Adrenal gland (tissue), 12 donors: Measurements from ENCODE around the gene TRIML2. TPM values are rescaled to one million over a fixed set of nuclear protein-coding genes. Genes with fewer than 3 reads are reported as not detected.
"Not testable (repeated sequence)": the region's sequence is repeated elsewhere in the genome, so short reads cannot be mapped to it uniquely, and the experiment has no call there.

Experiments used
- DNase-seq, 7 donors: peaks; one replicate each; pipeline ENCODE4 v3.0.0-alpha.2; 2019 to 2020
- H3K27ac ChIP-seq, 5 donors: fragments of 200-600 bp; sonication (generic) in 4 of 5; 1 replicate in 3 of 5; 2 replicates in 2 of 5; pipeline versions ENCODE4 v1.5.1 to v1.8.0; 2016 to 2020; ENCODE audit warnings: mild to moderate bottlenecking in 1 of 5
- H3K27me3 ChIP-seq: fragments of 200-600 bp; 2 replicates; pipeline ENCODE4 v1.8.0; 2021
- H3K36me3 ChIP-seq, 2 donors: fragments of 200-600 bp; replicated peaks in 1 of 2; 1 replicate in 1 of 2; 2 replicates in 1 of 2; pipeline versions ENCODE4 v1.5.1 to v1.8.0; 2018 to 2022
- H3K4me1 ChIP-seq, 2 donors: fragments of 200-600 bp; replicated peaks in 1 of 2; 1 replicate in 1 of 2; 2 replicates in 1 of 2; pipeline versions ENCODE4 v1.5.1 to v1.8.0; 2018 to 2021
- H3K4me3 ChIP-seq, 4 donors: fragments of 200-600 bp; sonication (generic) in 3 of 4; one replicate each; pipeline ENCODE4 v1.5.1; 2016 to 2018
- H3K9me3 ChIP-seq, 3 donors: fragments of 200-600 bp; sonication (generic) in 1 of 3; replicated peaks in 1 of 3; 1 replicate in 2 of 3; 2 replicates in 1 of 3; pipeline versions ENCODE4 v1.5.1 to v1.8.0; 2016 to 2021
- POLR2A ChIP-seq, 2 donors: fragments of 450-650 bp; IDR thresholded peaks; one replicate each; pipeline ENCODE4 v1.6.1; 2017; ENCODE audit warnings: antibody characterized with exemption in 2 of 2, mild to moderate bottlenecking in 2 of 2, moderate library complexity in 1 of 2
- WGBS, 4 donors: extraction: QIAGEN DNeasy Blood & Tissue Kit in 2 of 4; methylation state at CpG; one replicate each; pipeline versions ENCODE4 v1.1.5 to v1.1.7; 2013 to 2017; 5-methylcytosine and 5-hydroxymethylcytosine counted together
- intact Hi-C, 2 donors: fragments of 100-400 bp; cut with DNase I; formaldehyde crosslinking; loops; one replicate each; pipeline versions ENCODE4 v1.14.1 to v1.15.0; 2022 to 2023
- polyA plus RNA-seq, 3 donors: library from polyadenylated mRNA; stranded (reverse); fragments of 200-250 nt in 2 of 3; fragments of 350-450 nt in 1 of 3; fragmentation: Illumina TruSeq in 1 of 3; extraction: RNeasy Lipid Tissue Mini Kit (QIAGEN cat#74804) in 1 of 3; gene quantifications; one replicate each; pipeline ENCODE4 v1.2.3, GENCODE V29; 2013 to 2014
- total RNA-seq, 9 donors: library from RNA; depleted of rRNA in 4 of 9; stranded (reverse); fragments of >200 nt in 4 of 9; fragments of 120-200 nt in 1 of 9; fragmentation: NEBNext Ultra II Directional in 1 of 9; extraction: Animal tissue kit (Norgen Biotek cat#: 25700) in 1 of 9; gene quantifications; one replicate each; pipeline versions ENCODE4 v1.1.0 to v1.2.4, GENCODE V29; 2013 to 2023
- TF ChIP-seq, protein P1 (sequence below), 6 experiments: fragments of 450-650 bp in 4 of 6; fragments of 200-600 bp in 2 of 6; sonication (generic) in 1 of 6; IDR thresholded peaks; 1 replicate in 5 of 6; 2 replicates in 1 of 6; pipeline versions ENCODE4 v1.5.1 to v1.8.0; 2016 to 2021; ENCODE audit warnings: antibody characterized with exemption in 6 of 6, mild to moderate bottlenecking in 2 of 6, moderate library complexity in 1 of 6
- donor health status: healthy with polysubstance abuse.
- donor health status: Bipolar disorder and iron deficiency.
- donor health status: DM: yes; HTN: yes; CAD: no.
- donor health status: DM: no; HTN: no; CAD: no.
- donor health status: DM: no; HTN: no; CAD: no.
- donor health status: DM: yes; HTN: yes; CAD: no.

Gene TRIML2
- total and polyA plus RNA-seq, 12 donors = 0.11 to 0.51 (median 0.18) TPM; not detected in 6

DNA sequence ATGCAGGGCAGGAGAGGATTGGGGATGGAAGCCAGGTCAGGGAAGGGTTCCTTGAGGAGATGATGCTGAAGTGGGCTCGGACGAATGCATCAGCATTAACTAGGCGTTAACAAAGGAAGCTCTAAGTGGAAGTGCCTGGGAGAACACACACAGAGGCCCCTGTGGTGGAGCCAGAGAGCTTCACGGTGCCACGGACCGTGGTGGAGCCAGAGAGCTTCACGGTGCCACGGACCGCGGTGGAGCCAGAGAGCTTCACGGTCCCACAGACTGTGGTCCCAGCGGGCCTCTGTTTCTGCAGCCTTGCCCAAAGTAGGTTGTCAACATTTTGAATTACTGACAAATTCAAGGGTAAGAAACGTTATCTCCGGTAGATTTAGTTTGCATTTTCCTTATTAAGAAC lies 48.3 kb downstream of the TRIML2 start:
- DNase-seq = no peak
- intact Hi-C loops = no loop called here
- WGBS, 4 donors = 88 to 93% (median 90%) methylated on average over 11 to 14 of the region's 14 CpGs
- H3K4me3 ChIP-seq = no peak overlapping the region
- no peak overlapping the region for H3K27ac ChIP-seq
- no peaks in the 10 kb centered on the region for H3K4me1 ChIP-seq
- TF ChIP-seq, protein P1, sequence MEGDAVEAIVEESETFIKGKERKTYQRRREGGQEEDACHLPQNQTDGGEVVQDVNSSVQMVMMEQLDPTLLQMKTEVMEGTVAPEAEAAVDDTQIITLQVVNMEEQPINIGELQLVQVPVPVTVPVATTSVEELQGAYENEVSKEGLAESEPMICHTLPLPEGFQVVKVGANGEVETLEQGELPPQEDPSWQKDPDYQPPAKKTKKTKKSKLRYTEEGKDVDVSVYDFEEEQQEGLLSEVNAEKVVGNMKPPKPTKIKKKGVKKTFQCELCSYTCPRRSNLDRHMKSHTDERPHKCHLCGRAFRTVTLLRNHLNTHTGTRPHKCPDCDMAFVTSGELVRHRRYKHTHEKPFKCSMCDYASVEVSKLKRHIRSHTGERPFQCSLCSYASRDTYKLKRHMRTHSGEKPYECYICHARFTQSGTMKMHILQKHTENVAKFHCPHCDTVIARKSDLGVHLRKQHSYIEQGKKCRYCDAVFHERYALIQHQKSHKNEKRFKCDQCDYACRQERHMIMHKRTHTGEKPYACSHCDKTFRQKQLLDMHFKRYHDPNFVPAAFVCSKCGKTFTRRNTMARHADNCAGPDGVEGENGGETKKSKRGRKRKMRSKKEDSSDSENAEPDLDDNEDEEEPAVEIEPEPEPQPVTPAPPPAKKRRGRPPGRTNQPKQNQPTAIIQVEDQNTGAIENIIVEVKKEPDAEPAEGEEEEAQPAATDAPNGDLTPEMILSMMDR (IDR thresholded peaks at IDR 0.05) = no peak
- no peak for TF ChIP-seq POLR2A (IDR thresholded peaks at IDR 0.05)
- no peaks in the 10 kb centered on the region for H3K27me3 ChIP-seq
- H3K36me3 ChIP-seq = no peaks in the 10 kb centered on the region
- no peaks in the 10 kb centered on the region for H3K9me3 ChIP-seq

DNA sequence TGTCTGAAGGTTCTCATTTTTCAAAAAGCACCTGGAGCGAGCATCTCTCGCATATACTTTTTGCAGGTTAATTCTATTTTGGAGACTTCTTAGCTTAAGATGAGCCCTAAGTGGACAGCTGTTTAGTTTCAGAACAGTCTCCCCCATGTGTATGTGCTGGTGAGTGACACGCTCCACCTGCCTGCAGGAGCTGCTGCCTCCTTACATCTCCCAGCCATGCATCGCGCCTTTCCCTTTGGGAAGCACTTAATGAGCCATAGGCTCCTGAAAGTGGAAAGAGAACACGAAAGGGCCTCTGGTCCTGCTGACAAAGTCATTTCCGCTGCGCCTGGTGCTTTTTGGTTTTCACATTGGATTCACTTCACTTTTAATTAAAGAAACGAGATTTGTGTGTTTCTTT lies 56.1 kb downstream of the TRIML2 start:
- 82 to 90% (median 87%) methylated on average over 9 of the region's 9 CpGs for WGBS, 4 donors
- no peak overlapping the region for H3K4me3 ChIP-seq
- TF ChIP-seq POLR2A (IDR thresholded peaks at IDR 0.05) = no peak
- TF ChIP-seq, protein P1 (IDR thresholded peaks at IDR 0.05) = no peak
- intact Hi-C loops = no loop called here
- no peaks in the 10 kb centered on the region for H3K4me1 ChIP-seq
- H3K9me3 ChIP-seq = no peaks in the 10 kb centered on the region
- H3K36me3 ChIP-seq = no peaks in the 10 kb centered on the region
- no peaks in the 10 kb centered on the region for H3K27me3 ChIP-seq
- no peak overlapping the region for H3K27ac ChIP-seq
- no peak for DNase-seq

DNA sequence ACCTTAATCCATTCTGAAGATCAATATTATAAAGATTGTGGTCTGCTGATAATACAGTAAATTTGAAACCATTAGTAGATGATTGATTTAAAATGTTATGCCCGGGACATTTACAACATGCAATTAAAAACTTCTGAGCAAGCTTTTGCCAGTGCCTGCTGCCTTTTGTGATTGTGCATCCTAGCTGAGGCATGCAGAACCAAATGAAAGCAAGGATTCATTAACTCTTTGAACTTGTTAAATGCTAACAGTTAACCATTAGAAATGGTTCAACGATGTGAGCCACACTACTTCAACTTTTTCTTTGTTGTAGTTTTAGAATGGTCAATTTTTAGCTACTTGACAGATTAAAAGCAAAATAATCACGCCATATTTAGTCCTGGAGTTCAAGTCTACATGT lies 62.7 kb downstream of the TRIML2 start:
- H3K27ac ChIP-seq = no peak overlapping the region
- intact Hi-C loops = no loop called here
- no peak overlapping the region for H3K4me3 ChIP-seq
- no peaks in the 10 kb centered on the region for H3K36me3 ChIP-seq
- H3K27me3 ChIP-seq = no peaks in the 10 kb centered on the region
- TF ChIP-seq, protein P1 (IDR thresholded peaks at IDR 0.05) = no peak
- TF ChIP-seq POLR2A (IDR thresholded peaks at IDR 0.05) = no peak
- no peak for DNase-seq
- no peaks in the 10 kb centered on the region for H3K4me1 ChIP-seq
- H3K9me3 ChIP-seq = no peaks in the 10 kb centered on the region
- WGBS, 4 donors = 69 to 77% (median 71%) methylated on average over 3 of the region's 3 CpGs

DNA sequence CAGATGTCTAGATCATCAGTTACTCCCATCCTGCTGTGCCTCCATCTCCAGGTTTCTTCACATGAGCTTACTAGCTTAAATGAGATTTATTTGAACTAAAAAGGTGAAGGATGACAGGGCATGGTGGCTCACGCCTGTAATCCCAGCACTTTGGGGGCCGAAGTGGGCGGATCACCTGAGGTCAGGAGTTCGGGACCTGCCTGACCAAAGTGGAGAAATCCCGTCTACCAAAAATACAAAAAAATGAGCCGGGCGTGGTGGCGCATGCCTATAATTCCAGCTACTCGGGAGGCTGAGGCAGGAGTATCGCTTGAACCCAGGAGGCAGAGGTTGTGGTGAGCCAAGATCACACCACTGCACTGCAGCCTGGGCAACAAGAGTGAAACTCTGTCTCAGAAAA lies 63.9 kb downstream of the TRIML2 start:
- H3K4me1 ChIP-seq, H3K9me3 ChIP-seq, H3K4me3 ChIP-seq, H3K27me3 ChIP-seq, H3K36me3 ChIP-seq, intact Hi-C loops, H3K27ac ChIP-seq, DNase-seq: not testable (repeated sequence)
- WGBS, 4 donors = 89 to 95% (median 91%) methylated on average over 10 of the region's 10 CpGs

DNA sequence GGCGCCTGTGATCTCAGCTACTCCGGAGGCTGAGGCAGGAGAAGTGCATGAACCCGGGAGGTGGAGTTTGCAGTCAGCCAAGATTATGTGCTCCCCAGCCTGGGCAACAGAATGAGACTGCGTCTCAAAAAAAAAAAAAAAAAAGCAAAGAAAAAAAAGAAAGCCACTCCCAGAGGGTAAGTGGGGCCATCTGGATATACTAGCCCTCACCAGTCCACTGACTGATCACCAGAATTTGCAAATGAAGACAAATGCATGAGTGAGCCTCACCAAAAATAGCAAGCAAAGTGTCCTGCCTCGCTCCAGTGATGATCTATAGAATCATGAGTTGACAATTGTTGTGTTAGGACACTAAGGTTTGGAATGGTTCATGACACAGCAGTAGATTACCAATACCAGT lies 66.2 kb downstream of the TRIML2 start:
- no peak overlapping the region for H3K4me3 ChIP-seq
- no peaks in the 10 kb centered on the region for H3K4me1 ChIP-seq
- no peaks in the 10 kb centered on the region for H3K27me3 ChIP-seq
- 87 to 94% (median 92%) methylated on average over 5 of the region's 5 CpGs for WGBS, 4 donors
- H3K36me3 ChIP-seq = no peaks in the 10 kb centered on the region
- no peaks in the 10 kb centered on the region for H3K9me3 ChIP-seq
- intact Hi-C loops = no loop called here
- TF ChIP-seq POLR2A (IDR thresholded peaks at IDR 0.05) = no peak
- TF ChIP-seq, protein P1 (IDR thresholded peaks at IDR 0.05) = no peak
- no peak overlapping the region for H3K27ac ChIP-seq
- no peak for DNase-seq
